ENCODE data around the gene DNAJC7.

DNAJC7 gene

GRCh38 chr17:42000413-42001133 lies 16.7 kb downstream of the DNAJC7 start:
- no peak for TF ChIP-seq POLR2AphosphoS5 (IDR thresholded peaks at IDR 0.05; ENCODE audit: low read depth, low read length)

- no peak for TF ChIP-seq TAF1 (IDR thresholded peaks at IDR 0.05; ENCODE audit: borderline replicate concordance, insufficient read depth, low read length)
- no peak for TF ChIP-seq SIN3A (IDR thresholded peaks at IDR 0.05; ENCODE audit: borderline replicate concordance, insufficient read depth, low read length)
- no peak for TF ChIP-seq REST (IDR thresholded peaks at IDR 0.05; ENCODE audit: insufficient read depth in 1 of 2, low read depth in 2 of 2, low read length in 2 of 2)
- no peak for TF ChIP-seq FOXP2 (optimal IDR thresholded peaks at IDR 0.05; ENCODE audit: borderline replicate concordance, extremely low read depth, extremely low read length, insufficient read depth)
- TF ChIP-seq POLR2AphosphoS5 (IDR thresholded peaks at IDR 0.05; ENCODE audit: low read depth, low read length), result no peak
These were observed 18.7 kb downstream of the DNAJC7 start for GRCh38 chr17:41998497-41998896.

DNA sequence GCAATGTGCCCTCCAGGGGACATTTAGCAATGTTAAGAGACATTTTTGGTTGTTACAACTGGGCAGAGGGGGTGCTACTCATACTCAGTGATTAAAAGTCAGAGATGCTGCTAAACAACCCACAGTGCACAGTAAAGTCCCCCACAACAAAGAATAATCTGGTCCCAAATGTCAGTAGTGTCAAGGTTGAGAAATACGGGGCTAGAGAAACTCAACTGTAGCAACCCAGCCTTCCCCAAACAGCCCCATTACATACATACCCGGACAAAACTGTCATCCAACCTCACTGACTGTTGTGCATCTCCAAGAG lies 20.4 kb downstream of the DNAJC7 start:
- no peak for TF ChIP-seq SIN3A (IDR thresholded peaks at IDR 0.05; ENCODE audit: borderline replicate concordance, insufficient read depth, low read length)
- no peak for TF ChIP-seq POLR2AphosphoS5 (IDR thresholded peaks at IDR 0.05; ENCODE audit: low read depth, low read length)
- no peak for TF ChIP-seq FOXP2 (optimal IDR thresholded peaks at IDR 0.05; ENCODE audit: borderline replicate concordance, extremely low read depth, extremely low read length, insufficient read depth)
- no peak for TF ChIP-seq REST (IDR thresholded peaks at IDR 0.05; ENCODE audit: insufficient read depth in 1 of 2, low read depth in 2 of 2, low read length in 2 of 2)
- no peak for TF ChIP-seq TAF1 (IDR thresholded peaks at IDR 0.05; ENCODE audit: borderline replicate concordance, insufficient read depth, low read length)

GRCh38 chr17:41992576-41992975 lies 24.7 kb downstream of the DNAJC7 start:
- TF ChIP-seq SIN3A (IDR thresholded peaks at IDR 0.05; ENCODE audit: borderline replicate concordance, insufficient read depth, low read length) (no peak), TAF1 (IDR thresholded peaks at IDR 0.05; ENCODE audit: borderline replicate concordance, insufficient read depth, low read length) (no peak), POLR2AphosphoS5 (IDR thresholded peaks at IDR 0.05; ENCODE audit: low read depth, low read length) (no peak), REST (IDR thresholded peaks at IDR 0.05; ENCODE audit: insufficient read depth in 1 of 2, low read depth in 2 of 2, low read length in 2 of 2) (no peak), FOXP2 (optimal IDR thresholded peaks at IDR 0.05; ENCODE audit: borderline replicate concordance, extremely low read depth, extremely low read length, insufficient read depth) (no peak)

- TF ChIP-seq SIN3A (IDR thresholded peaks at IDR 0.05; ENCODE audit: borderline replicate concordance, insufficient read depth, low read length), result no peak
- TF ChIP-seq TAF1 (IDR thresholded peaks at IDR 0.05; ENCODE audit: borderline replicate concordance, insufficient read depth, low read length), result no peak
- TF ChIP-seq REST (IDR thresholded peaks at IDR 0.05; ENCODE audit: insufficient read depth in 1 of 2, low read depth in 2 of 2, low read length in 2 of 2), result no peak
- no peak for TF ChIP-seq POLR2AphosphoS5 (IDR thresholded peaks at IDR 0.05; ENCODE audit: low read depth, low read length)
- no peak for TF ChIP-seq FOXP2 (optimal IDR thresholded peaks at IDR 0.05; ENCODE audit: borderline replicate concordance, extremely low read depth, extremely low read length, insufficient read depth)
These were observed 27.4 kb downstream of the DNAJC7 start for GRCh38 chr17:41989702-41990419.

Measured in PFSK-1 (cell line).